Muscle of arm (tissue), 12 donors: ENCODE measurements around the gene ARF3. TPM values are rescaled to one million over a fixed set of nuclear protein-coding genes. Genes with fewer than 3 reads are reported as not detected.
A peak's percentile ranks its signal among the peaks of the same experiment; 100 is the strongest.

Source experiments
- DNase-seq: peaks from one replicate; pipeline ENCODE4 v3.0.0-alpha.2; 2013
- polyA plus RNA-seq, 12 donors: library from polyadenylated mRNA; unstranded; fragments of 120-200 nt; gene quantifications; one replicate each; pipeline ENCODE4 v1.2.1, GENCODE V29; 2013; ENCODE audit not compliant: insufficient read length in 12 of 12

Gene ARF3
- polyA plus RNA-seq, 12 donors, result 33.2 to 93.3 (median 45.4) TPM; not detected in 1

DNA sequence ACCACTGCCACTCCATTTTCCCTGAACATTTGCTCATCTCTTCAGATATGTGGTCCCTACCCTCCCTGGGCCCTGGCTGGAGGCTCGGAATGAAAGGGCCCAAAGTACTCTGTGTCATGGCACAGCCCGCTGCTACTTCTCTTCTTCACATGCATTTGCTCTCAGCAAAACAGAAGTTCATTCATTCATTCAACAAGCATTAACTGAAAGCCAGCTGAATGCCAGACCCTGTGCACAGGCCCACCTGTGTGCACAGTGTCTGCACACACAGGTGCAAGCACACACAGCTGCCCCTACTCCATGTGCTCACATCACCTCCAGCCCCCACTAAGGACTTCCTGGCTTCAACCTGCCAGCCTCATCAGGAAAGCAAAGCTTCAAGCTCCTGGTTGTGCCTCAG, 28.6 kb upstream of the ARF3 start:
- DNase-seq, result no peak

DNA sequence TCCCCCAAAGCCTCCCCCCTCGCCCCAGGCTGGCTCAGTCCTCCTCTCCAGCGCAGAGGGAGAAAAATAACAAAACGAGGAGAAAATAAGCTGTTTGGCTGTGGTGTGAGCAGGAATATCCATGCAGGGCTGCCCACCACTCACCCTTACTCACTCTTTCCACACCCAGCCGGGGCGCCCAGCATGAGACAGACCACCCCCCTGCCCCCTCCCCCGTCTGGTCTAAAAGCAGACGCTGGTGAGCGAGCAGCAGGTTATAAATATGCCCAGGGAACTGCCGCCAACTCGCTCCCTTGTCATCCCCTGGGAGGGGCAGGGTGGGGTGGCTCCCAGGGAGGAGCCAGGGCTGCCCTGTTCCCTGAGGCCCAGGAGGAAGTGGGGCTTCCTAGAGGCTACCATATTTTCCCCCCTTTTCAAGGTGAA, 28.2 kb upstream of the ARF3 start:
- no peak for DNase-seq

DNA sequence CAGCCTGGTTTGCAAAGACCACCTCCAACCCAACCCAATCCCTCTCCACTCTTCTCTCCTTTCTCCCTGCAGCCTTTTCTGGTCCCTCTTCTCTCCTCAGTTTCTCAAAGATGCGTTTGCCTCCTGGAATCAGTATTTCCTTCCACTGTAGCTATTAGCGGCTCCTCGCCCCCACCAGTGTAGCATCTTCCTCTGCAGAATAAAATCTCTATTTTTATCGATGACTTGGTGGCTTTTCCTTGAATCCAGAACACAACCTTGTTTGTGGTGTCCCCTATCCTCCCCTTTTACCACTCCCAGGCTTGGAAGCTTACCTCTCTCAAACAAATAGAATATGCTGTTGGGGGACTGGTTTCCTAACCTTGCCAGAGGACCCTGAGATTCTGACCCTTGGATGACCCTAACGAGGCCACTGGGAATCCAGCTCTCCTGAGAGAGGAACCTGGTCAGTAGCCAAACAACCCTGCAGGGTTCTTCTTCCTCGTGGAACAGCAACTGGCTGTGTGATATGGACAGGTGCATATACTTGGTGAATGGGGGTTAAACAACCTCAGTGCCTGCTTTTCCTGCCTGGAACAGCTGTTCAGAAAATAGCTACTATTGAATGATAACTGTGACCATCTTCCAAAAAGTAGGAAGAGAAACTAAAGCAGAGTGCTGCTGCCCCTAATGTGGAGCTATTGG, 25.3 kb upstream of the ARF3 start:
- no peak for DNase-seq

DNA sequence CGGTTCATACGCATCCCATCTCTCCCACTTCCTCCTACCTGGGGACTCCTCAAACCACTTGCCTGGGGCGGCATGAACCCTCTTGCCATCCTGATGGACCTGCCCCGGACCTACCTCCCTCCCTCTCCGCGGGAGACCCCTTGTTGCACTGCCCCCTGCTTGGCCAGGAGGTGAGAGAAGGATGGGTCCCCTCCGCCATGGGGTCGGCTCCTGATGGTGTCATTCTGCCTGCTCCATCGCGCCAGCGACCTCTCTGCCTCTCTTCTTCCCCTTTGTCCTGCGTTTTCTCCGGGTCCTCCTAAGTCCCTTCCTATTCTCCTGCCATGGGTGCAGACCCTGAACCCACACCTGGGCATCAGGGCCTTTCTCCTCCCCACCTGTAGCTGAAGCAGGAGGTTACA, 24.5 kb upstream of the ARF3 start:
- no peak for DNase-seq

DNA sequence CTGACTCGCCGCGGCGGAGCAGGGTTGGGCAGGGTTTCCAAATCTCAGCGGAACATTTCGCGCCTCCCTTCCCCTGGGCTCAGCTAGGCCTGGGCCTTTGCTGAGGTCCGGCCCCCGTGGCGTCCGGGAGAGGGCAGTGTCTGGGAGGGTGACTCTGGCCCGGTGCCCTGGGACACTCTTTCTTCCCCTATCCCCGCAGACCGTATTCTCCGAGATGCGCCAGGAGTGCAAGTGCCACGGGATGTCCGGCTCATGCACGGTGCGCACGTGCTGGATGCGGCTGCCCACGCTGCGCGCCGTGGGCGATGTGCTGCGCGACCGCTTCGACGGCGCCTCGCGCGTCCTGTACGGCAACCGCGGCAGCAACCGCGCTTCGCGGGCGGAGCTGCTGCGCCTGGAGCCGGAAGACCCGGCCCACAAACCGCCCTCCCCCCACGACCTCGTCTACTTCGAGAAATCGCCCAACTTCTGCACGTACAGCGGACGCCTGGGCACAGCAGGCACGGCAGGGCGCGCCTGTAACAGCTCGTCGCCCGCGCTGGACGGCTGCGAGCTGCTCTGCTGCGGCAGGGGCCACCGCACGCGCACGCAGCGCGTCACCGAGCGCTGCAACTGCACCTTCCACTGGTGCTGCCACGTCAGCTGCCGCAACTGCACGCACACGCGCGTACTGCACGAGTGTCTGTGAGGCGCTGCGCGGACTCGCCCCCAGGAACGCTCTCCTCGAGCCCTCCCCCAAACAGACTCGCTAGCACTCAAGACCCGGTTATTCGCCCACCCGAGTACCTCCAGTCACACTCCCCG, 23.9 kb upstream of the ARF3 start:
- no peak for DNase-seq

DNA sequence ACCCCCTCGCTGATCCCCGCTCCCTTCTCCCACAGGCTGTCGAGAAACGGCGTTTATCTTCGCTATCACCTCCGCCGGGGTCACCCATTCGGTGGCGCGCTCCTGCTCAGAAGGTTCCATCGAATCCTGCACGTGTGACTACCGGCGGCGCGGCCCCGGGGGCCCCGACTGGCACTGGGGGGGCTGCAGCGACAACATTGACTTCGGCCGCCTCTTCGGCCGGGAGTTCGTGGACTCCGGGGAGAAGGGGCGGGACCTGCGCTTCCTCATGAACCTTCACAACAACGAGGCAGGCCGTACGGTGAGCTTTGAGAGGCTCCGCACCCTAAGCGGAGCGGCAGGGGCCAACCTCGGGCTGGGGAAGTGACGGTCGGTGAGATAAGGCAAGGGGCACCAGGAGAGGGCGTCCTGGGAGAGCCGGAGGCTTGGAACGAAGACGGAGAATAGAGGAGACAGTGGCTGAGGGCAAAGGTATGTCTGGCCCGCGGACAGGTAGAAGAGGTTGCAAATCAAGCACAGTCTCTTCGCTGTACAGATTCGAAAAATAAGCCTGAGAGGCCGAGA, 23.2 kb upstream of the ARF3 start:
- no peak for DNase-seq

DNA sequence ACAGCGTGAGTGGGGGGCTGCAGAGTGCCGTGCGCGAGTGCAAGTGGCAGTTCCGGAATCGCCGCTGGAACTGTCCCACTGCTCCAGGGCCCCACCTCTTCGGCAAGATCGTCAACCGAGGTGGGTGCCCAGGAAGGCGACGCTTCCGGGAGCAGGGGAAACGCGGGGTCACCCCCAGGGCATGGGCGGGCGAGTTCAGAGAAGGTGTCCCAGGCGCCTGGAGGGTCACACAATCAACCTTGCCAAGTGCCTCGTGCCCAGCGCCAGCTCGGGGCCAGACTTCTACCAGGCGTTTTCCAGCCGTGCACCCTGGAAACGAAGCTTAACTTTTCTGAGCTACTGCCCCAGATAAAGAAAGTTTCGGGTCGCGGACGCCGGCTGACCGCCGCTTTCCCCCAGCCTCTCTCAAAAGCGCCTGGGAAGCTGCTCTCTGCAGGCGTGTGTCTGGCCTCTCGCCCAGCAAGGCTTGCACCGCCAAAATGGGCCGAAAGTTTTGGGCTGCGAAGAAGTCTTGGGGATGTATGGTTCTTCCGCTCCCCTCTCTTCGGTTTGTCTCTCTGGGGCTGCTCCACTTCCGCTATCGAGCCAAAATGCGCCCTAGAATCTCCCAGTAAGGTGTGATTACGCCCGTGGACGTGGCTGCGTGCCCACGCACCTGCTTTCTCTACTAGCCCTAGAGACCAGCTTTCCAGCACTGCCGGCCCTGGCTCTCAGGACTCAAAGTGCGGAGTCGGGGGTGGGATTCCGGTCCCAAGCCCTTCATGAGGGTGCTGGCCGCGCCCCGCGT, 22.5 kb upstream of the ARF3 start:
- peak; percentile 53 for DNase-seq

DNA sequence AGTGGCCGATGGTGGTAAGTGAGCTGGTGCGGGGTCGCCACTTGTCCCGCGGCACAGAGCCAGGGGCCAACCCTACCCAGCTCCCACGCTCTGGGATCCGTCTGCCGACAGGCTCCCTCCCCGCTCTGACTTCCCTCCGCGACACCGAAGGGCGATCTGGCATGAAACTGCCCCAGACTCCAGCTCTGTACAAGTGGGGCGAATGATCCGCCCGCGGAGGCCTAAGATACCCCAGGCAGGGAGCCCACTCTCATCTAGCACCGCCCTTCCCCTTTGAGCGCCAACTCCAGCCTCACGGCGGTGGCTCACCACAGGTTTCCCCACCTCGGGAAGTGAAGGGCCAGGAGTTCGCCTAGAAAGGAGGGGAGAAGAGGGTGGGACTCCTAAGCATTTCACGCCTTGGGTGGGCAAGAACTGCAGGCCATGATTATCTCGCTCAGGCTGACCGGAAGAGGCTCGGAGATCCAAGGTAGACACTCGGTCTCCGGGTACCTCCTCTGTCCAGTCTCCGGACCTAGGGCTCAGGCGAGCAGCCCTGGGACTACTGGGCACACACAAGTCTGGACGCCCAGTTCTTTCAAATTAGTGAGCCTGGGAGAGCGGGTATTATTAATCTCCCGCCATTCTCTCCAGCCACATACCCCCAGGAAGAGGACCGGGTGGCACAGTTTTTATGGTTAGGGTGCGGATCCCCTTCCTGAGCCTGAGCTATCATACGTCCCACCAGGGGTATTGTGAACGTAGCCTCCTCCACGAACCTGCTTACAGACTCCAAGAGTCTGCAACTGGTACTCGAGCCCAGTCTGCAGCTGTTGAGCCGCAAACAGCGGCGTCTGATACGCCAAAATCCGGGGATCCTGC, 21.7 kb upstream of the ARF3 start:
- DNase-seq, result no peak

DNA sequence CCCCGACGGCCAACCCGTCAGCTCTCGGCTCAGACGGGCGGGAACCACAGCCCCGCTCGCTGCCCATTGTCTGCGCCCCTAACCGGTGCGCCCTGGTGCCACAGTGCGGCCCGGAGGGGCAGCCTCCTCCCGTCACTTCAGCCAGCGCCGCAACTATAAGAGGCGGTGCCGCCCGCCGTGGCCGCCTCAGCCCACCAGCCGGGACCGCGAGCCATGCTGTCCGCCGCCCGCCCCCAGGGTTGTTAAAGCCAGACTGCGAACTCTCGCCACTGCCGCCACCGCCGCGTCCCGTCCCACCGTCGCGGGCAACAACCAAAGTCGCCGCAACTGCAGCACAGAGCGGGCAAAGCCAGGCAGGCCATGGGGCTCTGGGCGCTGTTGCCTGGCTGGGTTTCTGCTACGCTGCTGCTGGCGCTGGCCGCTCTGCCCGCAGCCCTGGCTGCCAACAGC, 21.0 kb upstream of the ARF3 start, which contains the start of gene WNT1:
Gene WNT1 (plus strand): TSS at position 32 of the 450 bp plus-strand sequence. CDS start 329 bp downstream, at position 361.
- DNase-seq, result no peak

DNA sequence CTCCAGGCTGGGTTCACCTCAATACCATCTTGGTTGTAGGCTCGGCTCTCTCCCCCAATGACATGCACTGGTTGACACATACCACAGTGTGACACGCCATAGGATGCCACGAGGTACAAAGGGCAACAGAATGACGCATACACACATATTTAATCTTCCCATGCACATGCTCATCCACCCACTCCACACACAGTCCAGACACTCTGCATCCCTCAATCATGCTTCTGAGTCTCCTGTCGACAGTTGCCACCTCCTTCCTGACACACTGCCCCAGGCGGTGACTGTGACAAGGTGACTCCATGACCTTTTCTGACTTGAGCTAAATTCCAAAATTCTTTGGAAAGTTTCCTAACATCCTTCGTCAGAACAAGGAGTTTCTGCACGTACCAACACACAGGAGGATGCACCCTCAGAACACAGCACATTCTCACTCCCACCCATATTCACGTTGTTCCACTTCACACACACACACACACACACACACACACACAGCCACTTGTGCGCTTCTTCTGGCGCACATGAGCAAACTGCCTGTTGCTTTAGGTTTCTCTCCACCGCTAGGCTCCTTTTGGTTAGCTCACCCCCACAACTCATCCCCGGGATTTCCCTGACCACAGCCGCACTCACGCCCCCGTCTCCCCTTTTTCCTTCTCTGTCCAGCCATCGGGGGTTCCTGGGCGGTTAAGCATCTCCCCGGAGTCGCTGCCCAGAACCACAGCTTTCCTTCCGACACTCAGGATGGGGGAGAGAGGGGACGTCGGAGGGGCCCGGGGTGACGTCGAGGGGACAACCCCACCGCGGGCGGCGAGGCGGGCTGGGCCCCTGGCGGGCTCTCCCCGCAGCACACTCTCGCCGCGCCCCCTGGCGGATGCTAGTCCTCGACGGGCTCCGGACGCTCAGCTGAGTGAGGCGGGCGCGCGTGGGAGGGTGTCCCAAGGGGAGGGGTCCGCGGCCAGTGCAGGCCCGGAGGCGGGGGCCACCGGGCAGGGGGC, 20.3 kb upstream of the ARF3 start:
- DNase-seq, result peak; percentile 49

DNA sequence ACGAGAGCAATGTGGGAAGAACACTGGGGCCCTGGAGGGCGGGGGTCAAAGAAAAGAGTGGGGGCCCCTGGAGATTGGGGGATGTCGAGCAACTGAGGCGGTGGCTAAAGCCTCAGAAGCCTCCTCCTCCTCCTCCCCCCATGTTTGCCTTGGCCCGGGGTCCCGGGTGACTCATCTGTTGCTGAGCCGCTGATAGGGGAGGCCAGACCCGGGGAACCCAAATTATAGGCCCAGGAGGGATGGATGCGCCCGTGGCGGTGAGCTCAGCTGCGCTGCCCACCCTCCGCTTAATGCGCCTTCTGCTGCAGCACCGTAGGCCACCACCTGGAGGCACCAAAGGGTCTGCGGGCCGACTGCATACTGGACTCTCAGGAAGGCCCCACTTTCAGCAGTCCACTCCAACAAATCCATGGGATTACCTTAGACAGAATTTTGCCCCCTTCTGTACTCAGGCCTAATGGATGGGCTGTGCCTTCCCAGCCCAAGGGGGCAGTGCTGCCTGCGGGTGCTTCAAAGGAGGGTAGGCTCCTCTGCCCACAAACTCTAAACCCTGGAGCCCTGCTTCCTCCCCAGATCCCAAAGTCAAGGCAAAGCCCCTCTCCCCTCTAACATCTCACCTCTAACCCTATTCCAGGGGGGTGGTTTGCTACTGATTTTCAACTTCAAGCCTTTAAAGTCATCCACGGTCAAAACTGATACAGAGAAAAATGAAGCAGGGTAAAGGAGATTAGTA, 16.8 kb upstream of the ARF3 start:
- no peak for DNase-seq

DNA sequence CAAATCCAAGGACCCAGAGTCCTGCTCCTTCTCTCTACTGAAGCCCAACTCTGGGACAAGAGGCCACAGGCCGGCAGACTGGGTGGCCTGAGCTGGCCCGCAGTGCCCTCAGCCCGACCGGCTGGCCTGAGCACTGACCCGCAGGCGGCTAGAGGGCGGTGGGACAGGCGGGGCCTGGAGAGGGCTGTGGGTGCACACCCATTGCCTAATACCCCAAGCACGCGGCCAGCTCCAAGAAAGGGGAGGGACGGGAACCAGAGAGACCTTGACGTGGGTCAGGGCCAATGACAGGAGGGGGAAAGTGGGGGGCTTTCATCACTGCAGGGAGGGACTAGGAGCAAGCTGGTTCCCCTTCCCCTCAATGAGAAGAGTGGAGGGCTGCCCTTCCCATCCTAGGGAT, 16.2 kb upstream of the ARF3 start:
- no peak for DNase-seq

DNA sequence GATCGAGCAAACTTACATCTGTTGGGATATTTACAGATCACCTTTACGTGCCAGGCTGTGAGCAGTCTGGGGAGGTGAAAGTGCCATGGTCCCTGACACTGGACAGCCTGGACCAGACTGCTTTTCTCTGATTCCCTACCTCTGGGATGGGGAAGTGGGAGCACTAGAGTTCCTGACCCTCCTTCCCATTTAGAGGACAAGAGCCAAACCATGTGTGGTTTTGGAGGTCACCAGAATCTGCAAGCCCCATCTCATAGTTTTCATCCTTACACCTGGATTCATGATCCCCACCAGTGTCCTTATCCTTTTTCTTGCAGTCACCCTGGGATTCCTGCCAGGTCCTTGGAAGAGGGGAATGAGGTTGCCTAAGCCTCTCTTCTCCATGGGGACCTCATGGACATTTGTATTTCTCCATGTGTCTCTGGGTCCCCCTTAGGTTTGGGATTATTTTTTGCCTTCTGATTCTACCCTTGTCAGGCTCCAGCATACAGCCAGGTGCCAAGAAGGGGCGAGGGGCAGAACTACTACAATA, 15.7 kb upstream of the ARF3 start:
- no peak for DNase-seq

DNA sequence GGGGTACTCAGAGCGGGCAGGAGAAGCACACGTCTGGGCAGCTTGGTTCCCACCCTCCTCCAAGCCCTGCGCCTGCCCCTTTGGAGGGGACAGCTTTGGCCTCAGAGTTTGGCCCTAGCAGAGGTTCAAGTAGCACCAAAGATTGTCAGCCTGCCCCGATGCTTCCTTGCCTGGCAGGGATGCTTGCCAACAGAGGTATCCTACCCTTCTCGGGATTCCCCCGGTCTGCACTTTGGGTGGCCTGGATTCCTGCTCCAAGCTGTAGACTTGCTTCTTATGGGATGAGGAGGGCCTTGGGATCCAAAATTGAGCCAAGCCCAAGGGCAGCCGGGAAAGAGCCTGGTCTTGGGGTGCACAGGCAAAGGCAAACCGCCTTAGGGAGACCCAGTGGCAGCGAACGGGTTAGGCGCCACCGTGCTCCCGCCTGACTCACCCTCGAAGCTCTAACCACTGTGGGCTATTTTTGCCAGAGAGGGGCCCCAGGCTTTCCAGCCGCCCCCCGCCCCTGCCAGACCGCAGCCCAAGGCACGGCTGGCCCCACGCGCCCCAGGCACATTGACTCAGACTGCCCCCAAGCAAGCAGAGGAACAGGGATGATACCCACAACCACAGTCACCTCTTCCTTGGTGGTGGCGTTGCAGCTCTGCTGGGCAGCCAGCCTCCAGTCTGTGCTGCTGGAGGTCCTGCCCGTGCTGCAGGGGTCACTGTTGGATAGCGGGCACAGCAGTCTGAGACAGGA, 15.1 kb upstream of the ARF3 start:
- no peak for DNase-seq

DNA sequence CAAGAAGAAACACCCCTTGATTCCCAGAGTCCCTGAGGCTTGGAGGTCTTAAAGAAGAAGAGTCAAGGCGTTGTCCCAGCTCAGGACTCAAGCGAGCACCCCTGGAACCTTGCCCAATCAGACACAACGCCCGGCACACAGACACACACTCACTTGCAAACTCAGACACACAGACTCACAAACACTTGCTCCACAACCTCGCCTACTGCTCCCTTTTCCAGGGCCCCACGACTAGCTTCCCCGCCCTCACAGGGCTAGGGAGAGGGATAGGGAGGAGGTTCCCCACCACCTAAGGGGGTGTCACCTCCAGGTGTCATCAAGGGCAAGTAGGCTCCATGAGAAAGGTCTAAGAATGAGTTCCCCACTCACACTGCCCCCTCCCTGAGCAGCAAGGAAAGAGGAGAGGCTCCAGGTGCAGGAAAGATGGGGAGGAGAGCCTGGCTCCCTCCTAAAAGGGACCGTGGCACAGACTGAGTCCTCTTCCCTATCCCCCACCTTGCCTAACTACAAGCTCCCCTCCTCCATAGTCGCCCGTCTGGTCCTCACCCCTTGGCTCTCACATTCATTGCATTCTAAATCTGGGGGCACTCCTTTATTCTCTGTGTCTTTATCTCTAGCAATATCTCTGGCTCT, 13.5 kb upstream of the ARF3 start:
- no peak for DNase-seq

DNA sequence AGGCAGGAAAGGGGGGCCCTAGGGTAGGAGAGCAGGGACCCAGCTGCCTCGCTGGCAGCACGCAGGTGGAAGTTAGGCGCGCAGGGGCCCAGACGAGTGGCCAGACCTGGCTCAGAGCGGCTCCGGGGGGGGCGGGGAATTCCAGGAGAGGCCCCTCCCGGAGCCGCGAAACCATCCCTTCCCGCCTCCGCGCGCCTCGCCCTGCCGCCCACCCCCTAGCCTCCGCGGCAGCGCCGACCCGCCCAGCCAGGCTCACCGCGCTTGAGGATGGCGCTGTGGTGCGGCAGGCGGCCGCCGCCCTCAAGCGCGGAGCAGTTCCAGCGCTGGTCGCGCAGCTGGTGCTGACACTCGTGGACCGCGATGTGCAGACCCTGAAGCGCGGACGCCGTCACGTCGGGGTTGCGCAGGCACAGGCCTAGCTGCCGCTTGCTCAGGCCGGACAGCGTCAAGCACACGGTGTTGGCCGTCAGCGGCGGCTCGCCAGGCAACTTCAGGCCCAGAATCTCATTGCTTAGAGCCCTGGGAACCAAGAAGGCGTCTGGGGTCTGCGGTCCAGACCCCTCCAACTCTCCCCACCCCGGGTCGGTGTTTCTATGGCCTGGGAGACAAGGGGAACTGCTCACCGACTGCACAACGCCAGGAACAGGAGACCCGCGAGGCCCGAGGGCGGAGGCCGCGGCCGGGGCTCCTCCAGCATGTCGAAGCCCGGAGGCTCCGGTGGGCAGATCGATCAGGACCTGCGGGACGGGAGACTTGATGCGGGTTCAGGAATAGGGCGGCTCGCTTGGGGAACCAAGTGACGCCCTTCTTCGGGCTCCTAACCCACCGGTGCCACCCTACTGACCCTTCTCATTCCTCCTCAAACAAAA, 12.8 kb upstream of the ARF3 start:
- DNase-seq, result no peak
